ENCODE results near the gene TMEM126A.
A peak's percentile ranks its signal among the peaks of the same experiment; 100 is the strongest.

TMEM126A gene

DNA sequence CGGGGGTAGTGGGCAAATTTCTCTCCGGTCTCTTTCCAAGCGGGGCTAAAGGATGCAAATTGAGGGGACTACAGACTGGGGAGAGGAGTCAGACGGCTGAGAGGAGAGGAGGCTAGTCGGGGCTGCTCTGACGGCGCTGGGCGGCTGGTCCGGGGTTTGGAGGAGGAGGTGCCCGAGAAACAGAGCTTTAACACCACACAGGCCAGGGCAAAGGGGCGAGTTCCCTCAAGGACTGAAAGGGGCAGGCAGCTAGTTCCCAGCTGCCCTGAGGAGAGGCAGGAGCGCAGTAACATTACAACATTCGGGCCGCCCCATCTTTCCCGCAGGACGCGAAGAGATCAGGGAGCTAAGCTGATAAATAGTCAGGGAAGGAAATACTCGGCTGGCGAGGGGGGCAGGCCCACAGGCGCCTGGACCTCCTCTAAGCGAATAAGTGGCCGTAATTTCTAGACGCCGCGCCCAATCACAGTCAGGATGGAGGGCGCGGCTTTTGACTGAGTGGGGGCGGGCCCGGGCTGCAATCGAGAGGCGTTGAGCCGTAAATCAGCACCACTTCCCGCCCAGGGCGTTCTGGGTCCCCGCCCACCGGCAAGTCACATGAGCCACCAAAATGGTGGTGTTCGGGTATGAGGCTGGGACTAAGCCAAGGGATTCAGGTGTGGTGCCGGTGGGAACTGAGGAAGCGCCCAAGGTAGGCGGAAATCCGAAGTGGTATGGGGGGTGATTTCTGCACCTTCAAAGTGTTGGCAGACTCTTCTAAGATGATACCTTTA is 19.6 kb upstream of the TMEM126A start, which contains the start of gene TMEM126B:
Gene TMEM126B, plus strand, starts transcription at position 596 of the 773 bp plus-strand sequence. Its CDS starts 15 bp downstream, at position 611.
- POLR2A ChIA-PET: interaction anchor here (0.6 to 2.6 kb wide), 14 partner anchors 9 to 441 kb away, joined by 3 to 48 read pairs (median 4); partner anchors contain the start of genes CCDC83, CCDC89, CREBZF and PICALM
- peak within 1 kb of the TSS; percentile 79 for H3K4me3 ChIP-seq (ENCODE audit: low read depth, low read length)
- TF ChIP-seq ZNF777 (tag by site-specific recombination; IDR thresholded peaks at IDR 0.05; ENCODE audit: borderline replicate concordance): 0 out of 2 replicates have a peak, but pooled peaks have one; percentile 21
- no peak for TF ChIP-seq ZNF274 (IDR thresholded peaks at IDR 0.05; ENCODE audit: low read length)
- TF ChIP-seq ZNF274 (tag by site-specific recombination; IDR thresholded peaks at IDR 0.05; ENCODE audit: borderline replicate concordance): no peak
- TF ChIP-seq ZNF157 (tag by site-specific recombination; IDR thresholded peaks at IDR 0.05): no peak
- no peak for TF ChIP-seq ZNF548 (tag by site-specific recombination; IDR thresholded peaks at IDR 0.05)
- peak; percentile 80 for TF ChIP-seq GLIS2 (tag by site-specific recombination; IDR thresholded peaks at IDR 0.05)
- no peak for TF ChIP-seq ZNF248 (tag by site-specific recombination; IDR thresholded peaks at IDR 0.05)
- no peak for TF ChIP-seq RBAK (tag by site-specific recombination; IDR thresholded peaks at IDR 0.05)
- no peak for TF ChIP-seq ZNF530 (tag by site-specific recombination; IDR thresholded peaks at IDR 0.05; ENCODE audit: low read depth)
- 0 out of 2 replicates have a peak, but pooled peaks have one; percentile 38 for TF ChIP-seq ZNF501 (tag by site-specific recombination; IDR thresholded peaks at IDR 0.05)
- TF ChIP-seq ZNF529 (tag by site-specific recombination; IDR thresholded peaks at IDR 0.05; ENCODE audit: insufficient replicate concordance): no peak
- TF ChIP-seq, protein P1, sequence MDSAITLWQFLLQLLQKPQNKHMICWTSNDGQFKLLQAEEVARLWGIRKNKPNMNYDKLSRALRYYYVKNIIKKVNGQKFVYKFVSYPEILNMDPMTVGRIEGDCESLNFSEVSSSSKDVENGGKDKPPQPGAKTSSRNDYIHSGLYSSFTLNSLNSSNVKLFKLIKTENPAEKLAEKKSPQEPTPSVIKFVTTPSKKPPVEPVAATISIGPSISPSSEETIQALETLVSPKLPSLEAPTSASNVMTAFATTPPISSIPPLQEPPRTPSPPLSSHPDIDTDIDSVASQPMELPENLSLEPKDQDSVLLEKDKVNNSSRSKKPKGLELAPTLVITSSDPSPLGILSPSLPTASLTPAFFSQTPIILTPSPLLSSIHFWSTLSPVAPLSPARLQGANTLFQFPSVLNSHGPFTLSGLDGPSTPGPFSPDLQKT (IDR thresholded peaks at IDR 0.05; ENCODE audit: borderline replicate concordance, low read depth, low read length): no peak
- no peak for TF ChIP-seq ZNF404 (tag by site-specific recombination; IDR thresholded peaks at IDR 0.05)
- TF ChIP-seq ZNF223 (tag by site-specific recombination; IDR thresholded peaks at IDR 0.05): peak; percentile 59; the same call in 1 of the 2 replicates
- TF ChIP-seq ZNF366 (tag by site-specific recombination; conservative IDR thresholded peaks at IDR 0.05): 0 out of 2 replicates have a peak, but pooled peaks have one; percentile 13
- peak; percentile 47; the same call in 1 of the 2 replicates for TF ChIP-seq ZEB2 (tag by site-specific recombination; IDR thresholded peaks at IDR 0.05)
- TF ChIP-seq ZNF660 (tag by site-specific recombination; IDR thresholded peaks at IDR 0.05): peak; percentile 100
- TF ChIP-seq ZNF138 (tag by site-specific recombination; IDR thresholded peaks at IDR 0.05; ENCODE audit: borderline replicate concordance): no peak
- no peak for TF ChIP-seq ZNF146 (tag by site-specific recombination; IDR thresholded peaks at IDR 0.05)
- TF ChIP-seq ZNF76 (tag by site-specific recombination; IDR thresholded peaks at IDR 0.05; ENCODE audit: borderline replicate concordance, low read depth): peak; percentile 91
- peak; percentile 63 for TF ChIP-seq FEZF1 (tag by site-specific recombination; IDR thresholded peaks at IDR 0.05)
- no peak for TF ChIP-seq ZNF549 (tag by site-specific recombination; IDR thresholded peaks at IDR 0.05)
- TF ChIP-seq SP2 (tag by site-specific recombination; IDR thresholded peaks at IDR 0.05): peak; percentile 91
- TF ChIP-seq, protein P2, sequence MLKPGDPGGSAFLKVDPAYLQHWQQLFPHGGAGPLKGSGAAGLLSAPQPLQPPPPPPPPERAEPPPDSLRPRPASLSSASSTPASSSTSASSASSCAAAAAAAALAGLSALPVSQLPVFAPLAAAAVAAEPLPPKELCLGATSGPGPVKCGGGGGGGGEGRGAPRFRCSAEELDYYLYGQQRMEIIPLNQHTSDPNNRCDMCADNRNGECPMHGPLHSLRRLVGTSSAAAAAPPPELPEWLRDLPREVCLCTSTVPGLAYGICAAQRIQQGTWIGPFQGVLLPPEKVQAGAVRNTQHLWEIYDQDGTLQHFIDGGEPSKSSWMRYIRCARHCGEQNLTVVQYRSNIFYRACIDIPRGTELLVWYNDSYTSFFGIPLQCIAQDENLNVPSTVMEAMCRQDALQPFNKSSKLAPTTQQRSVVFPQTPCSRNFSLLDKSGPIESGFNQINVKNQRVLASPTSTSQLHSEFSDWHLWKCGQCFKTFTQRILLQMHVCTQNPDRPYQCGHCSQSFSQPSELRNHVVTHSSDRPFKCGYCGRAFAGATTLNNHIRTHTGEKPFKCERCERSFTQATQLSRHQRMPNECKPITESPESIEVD (tag by site-specific recombination; IDR thresholded peaks at IDR 0.05): no peak
- no peak for TF ChIP-seq ZSCAN23 (tag by site-specific recombination; IDR thresholded peaks at IDR 0.05)
- TF ChIP-seq EGR2 (tag by site-specific recombination; IDR thresholded peaks at IDR 0.05; ENCODE audit: low read depth): no peak
- TF ChIP-seq, protein P3, sequence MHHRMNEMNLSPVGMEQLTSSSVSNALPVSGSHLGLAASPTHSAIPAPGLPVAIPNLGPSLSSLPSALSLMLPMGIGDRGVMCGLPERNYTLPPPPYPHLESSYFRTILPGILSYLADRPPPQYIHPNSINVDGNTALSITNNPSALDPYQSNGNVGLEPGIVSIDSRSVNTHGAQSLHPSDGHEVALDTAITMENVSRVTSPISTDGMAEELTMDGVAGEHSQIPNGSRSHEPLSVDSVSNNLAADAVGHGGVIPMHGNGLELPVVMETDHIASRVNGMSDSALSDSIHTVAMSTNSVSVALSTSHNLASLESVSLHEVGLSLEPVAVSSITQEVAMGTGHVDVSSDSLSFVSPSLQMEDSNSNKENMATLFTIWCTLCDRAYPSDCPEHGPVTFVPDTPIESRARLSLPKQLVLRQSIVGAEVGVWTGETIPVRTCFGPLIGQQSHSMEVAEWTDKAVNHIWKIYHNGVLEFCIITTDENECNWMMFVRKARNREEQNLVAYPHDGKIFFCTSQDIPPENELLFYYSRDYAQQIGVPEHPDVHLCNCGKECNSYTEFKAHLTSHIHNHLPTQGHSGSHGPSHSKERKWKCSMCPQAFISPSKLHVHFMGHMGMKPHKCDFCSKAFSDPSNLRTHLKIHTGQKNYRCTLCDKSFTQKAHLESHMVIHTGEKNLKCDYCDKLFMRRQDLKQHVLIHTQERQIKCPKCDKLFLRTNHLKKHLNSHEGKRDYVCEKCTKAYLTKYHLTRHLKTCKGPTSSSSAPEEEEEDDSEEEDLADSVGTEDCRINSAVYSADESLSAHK (tag by site-specific recombination; IDR thresholded peaks at IDR 0.05): no peak
- TF ChIP-seq MZF1 (tag by site-specific recombination; IDR thresholded peaks at IDR 0.05; ENCODE audit: borderline replicate concordance): 0 out of 2 replicates have a peak, but pooled peaks have one; percentile 22
- TF ChIP-seq GLI2 (tag by site-specific recombination; IDR thresholded peaks at IDR 0.05; ENCODE audit: borderline replicate concordance, low read depth): no peak
- no peak for TF ChIP-seq ZNF140 (tag by site-specific recombination; IDR thresholded peaks at IDR 0.05)
- no peak for TF ChIP-seq ZNF37A (tag by site-specific recombination; IDR thresholded peaks at IDR 0.05)
- TF ChIP-seq, protein P4, sequence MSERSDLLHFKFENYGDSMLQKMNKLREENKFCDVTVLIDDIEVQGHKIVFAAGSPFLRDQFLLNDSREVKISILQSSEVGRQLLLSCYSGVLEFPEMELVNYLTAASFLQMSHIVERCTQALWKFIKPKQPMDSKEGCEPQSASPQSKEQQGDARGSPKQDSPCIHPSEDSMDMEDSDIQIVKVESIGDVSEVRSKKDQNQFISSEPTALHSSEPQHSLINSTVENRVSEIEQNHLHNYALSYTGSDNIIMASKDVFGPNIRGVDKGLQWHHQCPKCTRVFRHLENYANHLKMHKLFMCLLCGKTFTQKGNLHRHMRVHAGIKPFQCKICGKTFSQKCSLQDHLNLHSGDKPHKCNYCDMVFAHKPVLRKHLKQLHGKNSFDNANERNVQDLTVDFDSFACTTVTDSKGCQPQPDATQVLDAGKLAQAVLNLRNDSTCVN (tag by site-specific recombination; optimal IDR thresholded peaks at IDR 0.05): peak; percentile 20
- no peak for TF ChIP-seq YY2 (tag by site-specific recombination; IDR thresholded peaks at IDR 0.05)

More for the DNA sequence above, 19.6 kb upstream of the TMEM126A start, which contains the start of gene TMEM126B:
- Histone ChIP-seq H3K36me3 (ENCODE audit: control insufficient read depth in 2 of 2, insufficient read depth in 1 of 2, low read length in 2 of 2) (peaks cover 3 to 14% of the 10 kb centered on the region in 2 experiments; a peak in 2 of 3 replicates), H3K9me3 (ENCODE audit: control insufficient read depth, insufficient read depth, low read depth, low read length) (no peaks in the 10 kb centered on the region), H3K4me1 (ENCODE audit: control insufficient read depth, insufficient read depth, low read length) (no peaks in the 10 kb centered on the region; the same call in 1 of the 2 replicates), H3K27ac (ENCODE audit: extremely low read depth, low read depth, low read length) (peak within 1 kb of the TSS; percentile 55)
- CTCF ChIA-PET: no interaction called here
